K562 (cell line): ENCODE results near the gene POLR3E.

ENCODE experiments used
- ATF6 ChIP-seq: sonication (generic); formaldehyde crosslinking; IDR thresholded peaks from 2 replicates; pipeline ENCODE4 v1.4.0; 2020; ENCODE audit warnings: mild to moderate bottlenecking, missing genetic modification reagents
- CBX3 ChIP-seq, 2 experiments: IDR thresholded peaks; 1 replicate in 1 of 2; 2 replicates in 1 of 2; pipeline ENCODE4 v1.6.1; 2012; ENCODE audit warnings: inconsistent platforms in 2 of 2, low read length in 2 of 2, borderline replicate concordance in 1 of 2, control low read depth in 1 of 2
- ETS2 ChIP-seq: IDR thresholded peaks from 2 replicates; pipeline ENCODE4 v1.6.1; 2016; ENCODE audit warnings: borderline replicate concordance, missing genetic modification characterization, mild to moderate bottlenecking, moderate library complexity, missing compliant biosample characterization; ENCODE audit not compliant: poor library complexity, severe bottlenecking
- KLF10 ChIP-seq: fragments of 250-450 bp; sonication (Bioruptor Pico); IDR thresholded peaks from 2 replicates; pipeline ENCODE4 v1.6.1; 2021; ENCODE audit warnings: matching md5 sums
- MCM7 ChIP-seq, 2 experiments: fragments of 450-650 bp; IDR thresholded peaks; 2 replicates each; pipeline ENCODE4 v1.6.1; 2016 to 2018
- POU5F1 ChIP-seq: fragments of 150-350 bp; IDR thresholded peaks from 2 replicates; pipeline ENCODE4 v1.6.1; 2014; ENCODE audit warnings: borderline replicate concordance, low read length, low read depth, mild to moderate bottlenecking; ENCODE audit not compliant: partially characterized antibody
- SRF ChIP-seq, 2 experiments: fragments of 250-450, 450-650 bp in 1 of 2; sonication (Bioruptor Pico) in 1 of 2; sonication (generic) in 1 of 2; formaldehyde crosslinking; IDR thresholded peaks; 2 replicates each; pipeline versions ENCODE4 v1.5.0 to v1.5.1; 2020 to 2022; ENCODE audit warnings: mild to moderate bottlenecking in 1 of 2, missing genetic modification reagents in 1 of 2
- TEAD1 ChIP-seq, 2 experiments: fragments of 450-650 bp in 1 of 2; sonication (generic) in 1 of 2; formaldehyde crosslinking; IDR thresholded peaks; 2 replicates each; pipeline versions ENCODE4 v1.4.0 to v1.8.0; 2020 to 2022; ENCODE audit warnings: mild to moderate bottlenecking in 2 of 2, missing genetic modification reagents in 1 of 2
- ZBTB33 ChIP-seq: sonication (generic); formaldehyde crosslinking; IDR thresholded peaks from 2 replicates; pipeline ENCODE4 v1.8.1; 2023; ENCODE audit warnings: mild to moderate bottlenecking, missing genetic modification reagents
- ZBTB49 ChIP-seq: sonication (generic); formaldehyde crosslinking; IDR thresholded peaks from 2 replicates; pipeline ENCODE4 v1.8.0; 2022; ENCODE audit warnings: missing genetic modification reagents, mild to moderate bottlenecking, borderline replicate concordance
- ZNF274 ChIP-seq: IDR thresholded peaks from 2 replicates; pipeline ENCODE4 v1.6.1; 2011; ENCODE audit warnings: low read depth, mild to moderate bottlenecking, low read length, moderate library complexity, borderline replicate concordance
- ZNF398 ChIP-seq: fragments of 250-450 bp; sonication (Bioruptor Pico); IDR thresholded peaks from 2 replicates; pipeline ENCODE4 v1.8.0; 2021; ENCODE audit warnings: moderate library complexity, mild to moderate bottlenecking, inconsistent platforms

- TF ChIP-seq ATF6 (no peak), TEAD1 (CRISPR knock-in tag; IDR thresholded peaks at IDR 0.05) (no peak), CBX3 (IDR thresholded peaks at IDR 0.05; ENCODE audit: borderline replicate concordance in 1 of 2, low read length in 2 of 2) (no peak), ZNF274 (no peak), ZBTB33 (CRISPR knock-in tag) (no peak), MCM7 (IDR thresholded peaks at IDR 0.05) (no peak), KLF10 (CRISPR knock-in tag) (no peak), POU5F1 (no peak), SRF (CRISPR knock-in tag; IDR thresholded peaks at IDR 0.05) (no peak), ETS2 (tag) (no peak), ZBTB49 (no peak), ZNF398 (CRISPR knock-in tag) (no peak)
These were observed 30.2 kb downstream of the POLR3E start for GRCh38 chr16:22327446-22327775.
